ENCODE data around the gene TTC39A.
"Not testable (repeated sequence)": the region's sequence is repeated elsewhere in the genome, so short reads cannot be mapped to it uniquely, and the experiment has no call there.

TTC39A gene

DNA sequence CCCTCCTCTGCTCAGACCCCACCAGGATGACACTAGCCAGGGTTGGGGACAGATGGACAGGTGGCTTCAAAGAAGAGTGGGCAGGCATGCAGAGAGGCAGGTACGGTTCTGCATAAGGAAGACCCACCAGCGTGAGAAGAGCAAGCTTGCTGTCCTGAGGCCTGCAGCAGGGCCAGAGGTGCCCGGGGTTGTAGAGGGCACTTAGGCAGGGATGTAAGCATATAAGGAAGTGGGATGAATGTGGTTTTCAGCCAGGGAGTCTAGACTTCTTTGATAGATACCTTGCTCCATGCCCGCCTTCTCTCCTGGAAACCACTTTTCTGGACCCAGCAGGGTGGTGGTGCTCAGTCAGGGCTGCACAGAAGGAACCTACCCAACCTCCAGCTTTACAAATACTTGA is 1.4 kb downstream of the TTC39A start:
- peak overlapping the region in 1 of 2 donors; percentile 55 for H3K4me3 Mint-ChIP-seq
- H3K36me3 Mint-ChIP-seq (ENCODE audit: insufficient read depth): no peaks in the 10 kb centered on the region
- peaks cover 41 to 52% of the 10 kb centered on the region in 2 donors for H3K27me3 Mint-ChIP-seq
- peaks cover 8 to 9% of the 10 kb centered on the region in 2 donors for H3K4me1 Mint-ChIP-seq (ENCODE audit: low read depth in 2 of 2)
- no peak for DNase-seq
- H3K27ac Mint-ChIP-seq: no peak overlapping the region
- no peak for ATAC-seq (replicated peaks)
- no peaks in the 10 kb centered on the region for H3K9me3 Mint-ChIP-seq

DNA sequence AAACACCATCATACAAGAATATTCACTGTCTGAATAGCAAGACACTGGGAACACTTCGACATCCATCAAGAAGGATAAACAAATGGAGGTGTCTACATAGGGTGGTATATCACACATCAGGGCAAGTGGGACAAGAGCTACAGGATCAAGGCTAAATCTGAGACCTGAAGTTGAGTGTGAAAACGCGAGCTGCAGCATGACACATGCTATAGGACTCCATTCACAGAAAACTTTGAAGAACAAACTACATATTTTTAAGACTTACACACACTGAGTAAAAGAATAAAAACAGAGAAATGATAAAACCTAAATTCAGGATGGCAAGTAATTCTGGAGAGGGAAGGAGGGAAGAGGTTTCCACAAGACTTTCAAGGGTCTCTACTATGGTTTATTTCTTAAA is 2.1 kb downstream of the TTC39A start:
- peaks cover 8 to 9% of the 10 kb centered on the region in 2 donors for H3K4me1 Mint-ChIP-seq (ENCODE audit: low read depth in 2 of 2)
- H3K27ac Mint-ChIP-seq: no peak overlapping the region
- ATAC-seq (replicated peaks) (no peak), DNase-seq (no peak)
- peaks cover 41 to 52% of the 10 kb centered on the region in 2 donors for H3K27me3 Mint-ChIP-seq
- H3K36me3 Mint-ChIP-seq (ENCODE audit: insufficient read depth): no peaks in the 10 kb centered on the region
- H3K9me3 Mint-ChIP-seq: no peaks in the 10 kb centered on the region
- H3K4me3 Mint-ChIP-seq: no peak overlapping the region

DNA sequence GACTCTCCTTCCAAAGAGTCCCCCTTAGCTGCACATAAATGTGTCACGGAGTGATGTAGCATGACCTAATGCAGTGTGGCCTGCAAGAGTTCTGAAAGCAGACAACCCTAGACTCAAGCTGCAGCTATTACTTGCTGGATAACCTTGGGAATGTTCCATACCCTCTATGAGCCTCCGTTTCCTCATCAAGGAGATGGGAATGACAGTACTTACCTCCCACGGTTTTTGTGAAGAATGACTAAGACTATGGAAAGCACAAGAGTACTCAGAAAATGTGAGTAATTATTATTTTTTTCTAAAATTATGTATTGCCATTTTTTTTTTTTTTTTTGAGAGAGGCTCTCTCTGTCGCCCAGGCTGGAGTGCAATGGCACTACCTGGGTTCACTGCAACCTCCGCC is 3.0 kb downstream of the TTC39A start:
- H3K4me1 Mint-ChIP-seq (ENCODE audit: low read depth in 2 of 2): peaks cover 8 to 9% of the 10 kb centered on the region in 2 donors
- no peaks in the 10 kb centered on the region for H3K9me3 Mint-ChIP-seq
- ATAC-seq (replicated peaks) (no peak), DNase-seq (no peak)
- no peak overlapping the region for H3K27ac Mint-ChIP-seq
- no peaks in the 10 kb centered on the region for H3K36me3 Mint-ChIP-seq (ENCODE audit: insufficient read depth)
- H3K4me3 Mint-ChIP-seq: no peak overlapping the region
- peaks cover 41 to 52% of the 10 kb centered on the region in 2 donors for H3K27me3 Mint-ChIP-seq

DNA sequence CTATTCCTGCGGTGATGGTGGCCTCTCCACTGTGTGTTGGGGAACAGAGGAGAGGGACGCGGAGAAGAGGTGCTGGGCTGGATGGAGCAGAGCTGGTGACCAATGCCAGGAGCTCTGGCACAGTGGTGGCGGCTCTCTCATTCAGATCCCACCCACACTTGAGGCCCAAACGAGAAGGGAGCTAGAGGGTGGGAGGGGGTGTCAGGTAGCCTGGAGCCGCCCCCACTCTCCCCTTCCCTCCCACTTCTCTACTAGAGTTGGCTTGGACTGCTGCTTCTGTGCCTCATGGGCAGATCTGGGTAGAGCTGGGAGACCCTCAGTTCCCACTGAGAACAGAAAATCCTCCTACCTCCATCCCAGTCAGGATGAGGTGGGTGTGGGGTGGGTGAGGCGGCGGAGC is 3.5 kb downstream of the TTC39A start:
- no peaks in the 10 kb centered on the region for H3K9me3 Mint-ChIP-seq
- ATAC-seq (replicated peaks) (no peak), DNase-seq (no peak)
- no peak overlapping the region for H3K4me3 Mint-ChIP-seq
- H3K4me1 Mint-ChIP-seq (ENCODE audit: low read depth in 2 of 2): peaks cover 8 to 9% of the 10 kb centered on the region in 2 donors
- peaks cover 40 to 49% of the 10 kb centered on the region in 2 donors for H3K27me3 Mint-ChIP-seq
- H3K36me3 Mint-ChIP-seq (ENCODE audit: insufficient read depth): no peaks in the 10 kb centered on the region
- H3K27ac Mint-ChIP-seq: no peak overlapping the region

DNA sequence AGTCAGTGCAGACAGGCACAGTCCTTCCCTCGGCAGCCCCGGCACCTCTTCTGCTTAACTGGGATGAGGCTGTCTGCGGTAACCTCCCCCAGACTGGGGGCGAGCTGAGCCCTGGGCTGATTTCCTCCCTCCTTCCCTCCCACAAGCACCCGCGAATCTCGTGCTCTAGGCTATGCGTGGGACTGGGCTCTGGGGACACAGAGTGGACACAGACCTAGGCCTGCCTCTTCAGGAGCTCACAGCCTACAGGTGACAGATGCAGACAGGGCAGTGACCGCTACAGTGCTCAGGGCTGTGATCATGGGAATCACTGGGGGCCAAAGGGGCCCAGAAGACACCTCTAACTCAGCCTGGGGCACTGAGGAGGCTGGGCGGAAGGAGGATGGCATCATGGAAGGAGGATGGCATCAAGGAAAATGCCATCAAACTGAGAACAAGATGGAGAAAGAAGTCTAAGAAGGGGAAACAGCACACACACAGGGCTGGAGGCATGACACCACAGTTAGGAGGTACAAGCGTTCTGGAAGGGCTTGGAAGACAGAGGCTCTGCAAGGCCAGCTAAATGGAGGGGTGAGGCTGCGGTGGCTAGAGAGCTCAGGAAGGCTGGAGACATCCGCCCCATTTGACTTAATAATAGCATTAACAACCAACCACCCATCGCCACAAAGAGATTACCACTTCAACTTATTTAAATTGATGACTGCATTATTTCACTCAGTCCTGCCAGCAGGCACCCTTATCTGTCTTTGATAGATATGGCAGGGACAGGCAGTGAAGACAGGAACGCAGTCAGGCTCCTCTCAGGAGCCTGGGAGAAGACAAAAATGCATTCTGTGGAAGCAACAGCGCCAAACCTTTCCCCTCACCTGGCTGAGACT is 4.2 kb downstream of the TTC39A start:
- Mint-ChIP-seq H3K4me1 (ENCODE audit: low read depth in 2 of 2) (peaks cover 5% of the 10 kb centered on the region in 2 donors), H3K9me3 (no peaks in the 10 kb centered on the region), H3K27me3 (peaks cover 33 to 41% of the 10 kb centered on the region in 2 donors), H3K4me3 (no peak overlapping the region), H3K36me3 (ENCODE audit: insufficient read depth) (no peaks in the 10 kb centered on the region), H3K27ac (no peak overlapping the region)
- ATAC-seq (replicated peaks): no peak
- no peak for DNase-seq

DNA sequence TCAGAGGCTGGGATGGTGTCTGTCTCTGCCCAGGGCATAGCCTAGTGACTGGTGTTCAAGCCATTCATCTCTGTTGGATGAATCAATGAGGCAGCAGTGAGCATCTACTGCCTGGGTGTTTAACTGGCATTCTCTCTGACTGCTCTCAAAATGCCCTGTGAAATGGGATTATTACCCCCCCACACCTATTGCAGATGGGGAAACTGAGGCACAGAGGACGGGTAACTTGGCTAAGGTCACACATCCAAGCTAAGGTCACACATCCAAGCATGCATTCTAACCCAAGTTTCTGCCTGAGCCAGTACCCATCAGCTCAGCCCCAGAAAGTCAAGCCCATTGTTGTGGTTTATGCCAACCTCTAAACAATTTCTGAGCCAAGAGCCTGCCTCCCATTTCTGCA is 5.0 kb downstream of the TTC39A start:
- Mint-ChIP-seq H3K9me3 (no peaks in the 10 kb centered on the region), H3K27me3 (peaks cover 26 to 34% of the 10 kb centered on the region in 2 donors), H3K4me3 (no peak overlapping the region), H3K4me1 (ENCODE audit: low read depth in 2 of 2) (no peaks in the 10 kb centered on the region), H3K27ac (no peak overlapping the region), H3K36me3 (ENCODE audit: insufficient read depth) (no peaks in the 10 kb centered on the region)
- DNase-seq (no peak), ATAC-seq (replicated peaks) (no peak)

DNA sequence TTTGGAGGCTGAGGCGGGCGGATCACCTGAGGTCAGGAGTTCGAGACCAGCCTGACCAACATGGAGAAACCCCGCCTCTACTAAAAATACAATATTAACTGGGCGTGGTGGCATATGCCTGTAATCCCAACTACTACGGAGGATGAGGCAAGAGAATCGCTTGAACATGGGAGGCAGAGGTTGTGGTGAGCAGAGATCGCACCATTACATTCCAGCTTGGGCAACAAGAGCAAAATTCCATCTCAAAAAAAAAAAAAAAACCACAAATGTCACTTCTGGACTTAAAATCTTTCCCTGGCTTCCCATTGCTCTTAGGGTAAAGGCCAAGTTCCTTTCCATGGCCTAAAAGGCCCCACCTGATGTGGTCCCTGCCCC is 5.4 kb downstream of the TTC39A start:
- not testable (repeated sequence) for ATAC-seq (replicated peaks); H3K4me3 Mint-ChIP-seq; H3K4me1 Mint-ChIP-seq (ENCODE audit: low read depth in 2 of 2); DNase-seq; H3K9me3 Mint-ChIP-seq; H3K36me3 Mint-ChIP-seq (ENCODE audit: insufficient read depth); H3K27ac Mint-ChIP-seq
- peaks cover 26 to 33% of the 10 kb centered on the region in 2 donors for H3K27me3 Mint-ChIP-seq

DNA sequence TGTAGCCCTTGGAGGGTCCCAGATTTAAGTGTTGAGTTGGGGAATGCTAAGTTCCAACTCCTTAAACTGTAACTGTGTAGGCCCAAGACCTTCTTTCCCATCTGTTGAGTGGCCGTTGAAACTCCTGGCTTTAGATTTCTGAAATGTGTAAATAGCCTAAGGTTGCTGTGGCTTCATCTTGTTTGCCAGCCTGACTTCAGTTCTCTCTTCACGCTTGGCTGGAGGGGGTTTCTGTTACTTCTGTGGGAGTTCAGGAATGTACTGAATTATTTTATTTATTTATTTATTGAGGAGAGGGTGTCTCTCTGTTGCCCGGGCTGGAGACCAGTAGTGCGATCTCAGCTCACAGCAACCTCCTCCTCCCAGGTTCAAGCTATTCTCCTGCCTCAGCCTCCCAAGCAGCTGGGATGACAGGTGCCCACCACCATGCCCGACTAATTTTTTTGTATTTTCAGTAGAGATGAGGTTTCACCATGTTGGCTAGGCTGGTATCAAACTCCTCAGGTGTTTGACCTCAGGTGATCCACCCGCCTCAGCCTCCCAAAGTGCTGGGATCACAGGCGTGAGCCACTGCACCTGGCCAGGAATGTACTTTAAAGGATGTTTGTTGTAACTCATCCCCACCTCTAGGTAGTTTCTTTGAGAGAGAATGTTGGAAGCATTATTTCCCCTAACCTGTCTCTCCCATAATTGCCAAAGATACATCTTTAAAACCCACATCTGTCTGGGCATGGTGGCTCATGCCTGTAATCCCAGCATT is 5.9 kb downstream of the TTC39A start:
- DNase-seq (no peak), ATAC-seq (replicated peaks) (no peak)
- peaks cover 23 to 28% of the 10 kb centered on the region in 2 donors for H3K27me3 Mint-ChIP-seq
- H3K36me3 Mint-ChIP-seq (ENCODE audit: insufficient read depth): no peaks in the 10 kb centered on the region
- no peak overlapping the region for H3K4me3 Mint-ChIP-seq
- no peak overlapping the region for H3K27ac Mint-ChIP-seq
- no peaks in the 10 kb centered on the region for H3K4me1 Mint-ChIP-seq (ENCODE audit: low read depth in 2 of 2)
- no peaks in the 10 kb centered on the region for H3K9me3 Mint-ChIP-seq

DNA sequence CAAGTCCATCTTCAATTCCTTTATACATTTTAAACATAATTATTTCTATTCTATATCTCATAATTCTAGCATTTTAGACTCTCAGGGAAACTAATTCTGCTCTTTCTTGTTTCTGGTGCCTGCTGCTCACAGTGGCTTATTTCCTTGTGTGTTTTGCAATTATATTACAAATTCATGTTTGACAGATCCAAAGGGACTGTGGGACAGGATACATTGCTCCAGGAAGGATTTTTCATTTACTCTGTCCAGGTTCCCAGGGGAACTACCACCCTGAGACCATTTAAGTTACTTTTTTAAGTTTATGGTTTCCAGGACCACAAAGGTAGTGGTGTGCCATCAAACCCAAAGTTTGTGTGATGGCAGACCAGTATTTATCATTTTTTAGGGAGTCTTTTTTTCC is 6.6 kb downstream of the TTC39A start:
- no peaks in the 10 kb centered on the region for H3K4me1 Mint-ChIP-seq (ENCODE audit: low read depth in 2 of 2)
- ATAC-seq (replicated peaks) (no peak), DNase-seq (no peak)
- H3K27me3 Mint-ChIP-seq: peaks cover 17 to 22% of the 10 kb centered on the region in 2 donors
- no peaks in the 10 kb centered on the region for H3K9me3 Mint-ChIP-seq
- no peak overlapping the region for H3K4me3 Mint-ChIP-seq
- no peak overlapping the region for H3K27ac Mint-ChIP-seq
- no peaks in the 10 kb centered on the region for H3K36me3 Mint-ChIP-seq (ENCODE audit: insufficient read depth)

DNA sequence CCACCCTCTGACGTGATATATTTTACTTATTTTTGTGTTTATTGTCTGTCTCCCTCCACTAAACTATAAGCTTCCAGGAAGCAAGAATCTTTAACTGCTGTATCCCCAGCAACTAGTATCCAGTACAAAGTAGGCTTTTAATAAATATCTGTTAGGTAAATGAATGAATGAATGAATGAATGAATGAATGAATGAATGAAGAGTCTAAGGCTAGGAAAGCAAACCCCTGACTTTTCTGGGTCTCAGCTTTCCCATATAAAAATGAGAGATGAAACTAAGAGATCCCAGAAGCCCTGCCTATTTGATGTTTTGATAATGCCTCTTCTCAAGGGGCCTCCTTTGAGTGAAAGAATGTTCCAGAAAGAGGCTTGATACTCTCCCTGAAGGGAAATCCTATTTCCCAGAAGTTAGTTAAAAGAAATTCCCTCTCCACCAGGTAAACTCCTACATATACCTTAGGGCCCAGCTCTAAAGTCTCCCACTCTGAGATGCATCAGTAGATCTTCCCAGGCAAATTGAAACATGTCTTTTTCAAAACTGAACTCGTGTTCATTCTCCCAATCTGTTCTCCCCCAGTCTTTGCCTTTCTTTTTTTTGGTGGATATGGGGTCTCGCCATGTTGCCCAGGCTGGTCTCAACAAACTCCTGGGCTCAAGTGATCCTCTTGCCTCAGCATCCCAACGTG is 7.8 kb downstream of the TTC39A start:
- H3K9me3 Mint-ChIP-seq: no peaks in the 10 kb centered on the region
- H3K36me3 Mint-ChIP-seq (ENCODE audit: insufficient read depth): no peaks in the 10 kb centered on the region
- no peak overlapping the region for H3K4me3 Mint-ChIP-seq
- peaks cover 8 to 13% of the 10 kb centered on the region in 2 donors for H3K27me3 Mint-ChIP-seq
- DNase-seq (no peak), ATAC-seq (replicated peaks) (no peak)
- no peak overlapping the region for H3K27ac Mint-ChIP-seq
- H3K4me1 Mint-ChIP-seq (ENCODE audit: low read depth in 2 of 2): no peaks in the 10 kb centered on the region

DNA sequence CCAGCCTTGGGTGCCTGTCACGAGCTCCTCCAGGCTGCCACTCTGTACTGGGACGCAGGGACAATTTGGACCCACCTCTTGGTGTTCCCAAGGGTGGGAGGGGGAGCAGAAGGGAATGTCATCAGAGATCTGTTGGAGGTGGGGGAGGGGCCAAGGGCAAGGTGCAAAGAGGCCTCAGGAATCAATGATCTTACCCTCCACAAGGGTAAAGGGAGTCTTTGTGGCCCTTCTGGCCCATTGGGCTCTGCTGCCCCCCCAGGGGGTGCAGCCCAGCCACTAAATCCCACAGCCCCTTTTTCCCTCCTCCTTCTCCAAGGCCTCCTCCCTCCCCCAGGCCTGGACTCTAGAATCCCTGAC is 8.5 kb downstream of the TTC39A start:
- Mint-ChIP-seq H3K27ac (no peak overlapping the region), H3K4me3 (no peak overlapping the region), H3K36me3 (ENCODE audit: insufficient read depth) (no peaks in the 10 kb centered on the region), H3K9me3 (no peaks in the 10 kb centered on the region), H3K4me1 (ENCODE audit: low read depth in 2 of 2) (no peaks in the 10 kb centered on the region), H3K27me3 (peaks cover 2 to 13% of the 10 kb centered on the region in 2 donors)
- DNase-seq: no peak
- no peak for ATAC-seq (replicated peaks)

DNA sequence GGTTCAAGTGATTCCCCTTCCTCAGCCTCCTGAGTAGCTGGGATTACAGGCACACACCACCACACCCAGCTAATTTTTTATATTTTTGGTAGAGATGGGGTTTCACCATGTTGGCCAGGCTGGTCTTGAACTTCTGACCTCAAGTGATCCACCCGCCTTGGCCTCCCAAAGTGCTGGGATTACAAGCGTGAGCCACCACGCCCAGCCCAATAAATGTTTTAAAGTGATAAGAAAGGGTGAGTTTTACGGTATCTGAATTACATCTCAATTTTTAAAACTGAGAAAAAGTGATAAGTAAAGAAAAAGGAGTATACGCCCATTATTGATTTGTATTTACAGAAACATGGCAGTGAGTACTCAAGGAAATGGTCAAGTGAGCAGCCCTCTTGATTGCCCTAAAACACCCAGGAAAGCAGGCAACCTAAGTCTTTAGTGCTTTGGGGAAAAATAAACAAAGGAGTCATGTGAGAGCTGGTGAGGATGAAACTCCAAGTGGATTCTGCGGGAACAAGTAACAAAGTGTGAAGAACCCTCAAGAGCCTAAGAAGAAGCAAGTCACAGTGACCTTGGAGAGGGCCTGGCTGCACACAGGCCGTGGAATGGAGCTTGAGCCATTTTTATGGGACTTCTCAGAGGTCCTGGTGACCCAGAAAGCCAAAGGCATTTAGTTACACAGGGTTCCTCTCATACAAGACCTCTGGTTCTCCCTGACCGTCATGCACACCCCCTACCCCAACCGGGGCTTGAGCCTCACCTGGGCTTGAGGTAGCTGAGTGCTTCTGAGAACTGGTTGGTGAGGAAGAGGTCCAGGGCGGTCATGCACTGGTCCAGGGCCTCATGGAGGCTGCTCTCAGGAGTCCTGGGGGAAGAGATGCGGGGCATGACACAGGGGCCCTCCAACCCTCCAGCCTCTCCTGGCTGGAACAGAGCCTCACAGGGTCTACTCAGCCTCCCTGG is 9.1 kb downstream of the TTC39A start:
- H3K9me3 Mint-ChIP-seq: no peaks in the 10 kb centered on the region
- peaks cover 0 to 7% of the 10 kb centered on the region in 2 donors for H3K27me3 Mint-ChIP-seq
- ATAC-seq (replicated peaks) (no peak), DNase-seq (no peak)
- no peak overlapping the region for H3K4me3 Mint-ChIP-seq
- no peak overlapping the region for H3K27ac Mint-ChIP-seq
- no peaks in the 10 kb centered on the region for H3K4me1 Mint-ChIP-seq (ENCODE audit: low read depth in 2 of 2)
- no peaks in the 10 kb centered on the region for H3K36me3 Mint-ChIP-seq (ENCODE audit: insufficient read depth)

DNA sequence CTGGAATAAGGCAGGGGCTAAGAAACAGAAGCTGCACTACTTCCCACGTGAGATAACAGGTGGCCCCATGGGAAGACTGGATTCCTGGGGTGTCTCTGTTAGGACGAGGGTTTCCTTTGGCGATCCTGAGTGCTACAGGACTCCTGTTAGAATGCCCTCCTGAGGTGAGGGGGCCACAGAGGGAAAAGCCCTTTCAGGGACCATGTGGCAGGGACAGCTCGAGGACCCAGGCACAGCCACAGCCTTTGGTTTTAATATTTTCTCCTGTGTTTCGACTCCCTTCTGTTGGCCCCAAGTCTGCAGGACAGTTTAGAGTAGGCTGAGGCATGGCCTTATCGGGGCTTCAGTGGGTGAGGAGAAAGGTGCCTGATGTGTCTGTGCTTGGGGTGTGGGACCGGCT is 12.6 kb downstream of the TTC39A start:
- H3K9me3 Mint-ChIP-seq: no peaks in the 10 kb centered on the region
- no peaks in the 10 kb centered on the region for H3K27me3 Mint-ChIP-seq
- H3K4me1 Mint-ChIP-seq (ENCODE audit: low read depth in 2 of 2): peaks cover 0 to 2% of the 10 kb centered on the region in 2 donors
- no peak overlapping the region for H3K4me3 Mint-ChIP-seq
- H3K27ac Mint-ChIP-seq: no peak overlapping the region
- no peak for ATAC-seq (replicated peaks)
- H3K36me3 Mint-ChIP-seq (ENCODE audit: insufficient read depth): no peaks in the 10 kb centered on the region
- no peak for DNase-seq
